GM23248 (cell line): Measurements from ENCODE around the gene ARMC3.

Experiments used
- EZH2 ChIP-seq: fragments of 200-600 bp; sonication (generic); IDR thresholded peaks from 2 replicates; pipeline ENCODE4 v1.6.1; 2018; ENCODE audit warnings: antibody characterized with exemption, mild to moderate bottlenecking; ENCODE audit not compliant: insufficient read depth, poor library complexity, severe bottlenecking
- EZH2phosphoT487 ChIP-seq: fragments of 200-600 bp; sonication (generic); IDR thresholded peaks from 2 replicates; pipeline ENCODE4 v1.6.1; 2018; ENCODE audit warnings: antibody characterized with exemption, moderate library complexity, mild to moderate bottlenecking, low read depth; ENCODE audit not compliant: insufficient read depth

GRCh38 chr10:22900841-22901601 lies 26.8 kb upstream of the ARMC3 start:
- TF ChIP-seq EZH2 (no peak), EZH2phosphoT487 (no peak)
